IPS-11a (cell line): Measurements from ENCODE around the gene C5orf22.
"Not testable (repeated sequence)": the region's sequence is repeated elsewhere in the genome, so short reads cannot be mapped to it uniquely, and the experiment has no call there.

ENCODE experiments used
- H3K4me3 ChIP-seq: one replicate; pipeline ENCODE4 v1.5.1; 2013; ENCODE audit warnings: low read depth, low read length, control low read depth

The C5orf22 gene

DNA sequence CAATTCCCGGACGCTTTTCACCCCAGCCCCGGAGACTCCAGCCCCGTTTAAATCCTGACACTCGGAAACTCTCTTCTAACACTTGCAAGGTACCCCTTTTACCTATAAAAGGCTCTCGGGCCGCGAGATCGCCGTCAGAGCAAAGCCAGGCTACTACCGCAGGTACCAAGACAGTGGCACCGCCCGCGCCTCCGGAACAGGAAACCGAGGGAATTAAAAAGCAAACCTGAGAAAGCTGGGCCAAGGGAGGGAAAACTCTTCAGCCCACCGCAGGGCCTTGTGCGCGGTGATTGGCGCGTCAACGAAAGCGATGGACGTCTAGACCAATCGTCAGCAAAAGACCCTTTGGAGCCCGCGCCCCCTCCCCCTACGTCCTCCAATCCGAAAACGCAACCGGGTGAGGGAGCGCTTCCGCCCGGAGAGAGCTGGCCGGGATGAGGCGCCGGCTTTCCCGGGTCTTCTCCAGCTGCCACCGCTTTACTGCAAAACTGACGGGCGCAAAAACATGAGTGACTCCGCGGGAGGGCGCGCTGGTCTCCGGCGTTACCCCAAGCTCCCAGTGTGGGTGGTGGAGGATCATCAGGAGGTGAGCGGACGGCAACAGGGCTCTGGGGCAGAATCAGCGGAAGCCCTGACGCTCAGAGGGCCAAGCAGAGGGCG lies at the start of gene C5orf22, which contains the start of gene DROSHA:
Gene C5orf22 (plus strand): TSS at position 414 of the 660 bp plus-strand sequence. CDS start 92 bp downstream, at position 506.
Gene DROSHA (minus strand): TSS at position 206 of the 660 bp plus-strand sequence. CDS start 3,034 bp downstream, outside the sequence.
- peak within 1 kb of the TSS; percentile 97 for H3K4me3 ChIP-seq

DNA sequence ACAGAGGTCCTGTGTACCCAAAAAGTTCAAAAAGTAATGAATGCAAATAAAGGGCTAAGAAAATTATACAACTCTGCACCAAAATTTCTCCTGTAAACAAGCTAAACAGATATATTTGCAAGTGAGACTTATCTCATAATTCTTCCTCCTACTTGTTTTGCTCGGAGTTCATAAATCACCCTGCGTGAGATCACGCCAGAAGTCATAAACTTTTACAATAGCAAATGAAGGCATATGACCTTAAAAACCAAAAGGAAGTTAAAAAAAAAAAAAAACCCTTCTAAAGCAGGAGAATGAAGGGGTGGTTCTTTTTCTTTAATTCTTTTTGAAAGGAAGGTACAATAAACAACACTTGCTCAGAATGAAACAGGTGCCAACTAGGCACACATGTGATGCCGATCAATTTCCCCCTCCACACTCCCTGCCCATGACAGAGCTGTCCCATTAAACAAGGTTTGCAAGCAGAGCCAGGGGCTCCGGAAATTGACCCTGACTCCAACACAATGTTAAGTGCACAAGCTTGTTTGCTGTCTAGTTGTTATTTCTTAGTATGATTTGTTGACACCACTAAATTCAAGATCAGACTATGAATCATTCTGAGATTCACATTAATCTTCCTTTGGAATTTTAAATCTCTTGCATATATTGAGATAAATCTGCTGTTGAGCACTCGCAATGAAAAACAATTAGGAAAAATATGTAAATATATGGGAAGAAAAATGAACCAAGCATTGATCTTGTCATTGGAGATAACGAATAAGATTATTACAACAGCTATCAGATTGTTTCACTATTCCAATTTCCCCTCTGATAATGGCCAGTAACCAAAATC lies 46.5 kb upstream of the C5orf22 start:
- H3K4me3 ChIP-seq: no peak overlapping the region

DNA sequence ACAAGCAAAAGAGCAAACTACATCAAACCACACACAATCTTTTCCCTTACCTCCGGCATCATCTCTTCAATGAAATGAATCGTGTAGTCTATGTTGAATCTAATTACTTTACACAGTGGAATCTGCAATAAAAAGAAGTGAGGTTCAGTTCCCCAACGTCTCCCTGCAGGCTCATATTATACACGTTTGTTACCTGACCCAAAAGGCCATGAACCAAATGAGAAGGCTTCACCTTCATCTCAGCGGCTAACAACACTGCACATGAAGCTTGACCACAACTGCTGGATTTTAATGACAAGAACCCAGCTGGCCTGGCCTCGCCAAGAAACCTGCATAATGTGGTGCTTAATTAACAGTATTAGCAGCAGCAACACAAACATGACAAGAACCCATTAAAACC lies 45.7 kb upstream of the C5orf22 start:
- H3K4me3 ChIP-seq: no peak overlapping the region

DNA sequence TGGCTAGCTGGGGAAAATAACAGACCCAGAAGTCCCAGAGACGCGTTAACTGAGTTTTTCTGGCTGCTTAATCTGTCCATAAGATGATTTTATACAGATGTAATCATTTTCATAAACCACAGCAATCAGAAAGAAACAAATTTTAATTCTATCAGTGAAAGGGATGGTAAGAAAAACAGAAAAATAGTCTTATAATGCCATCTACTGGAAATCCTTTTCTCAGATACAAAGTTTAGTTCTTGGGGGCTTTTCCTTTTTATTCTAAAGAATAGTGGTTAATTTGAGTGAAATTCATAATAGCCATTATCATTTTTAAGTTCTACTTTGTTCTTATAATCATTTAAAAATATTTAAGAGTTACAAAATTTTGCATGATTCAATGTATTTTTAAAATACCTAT lies 44.6 kb upstream of the C5orf22 start:
- no peak overlapping the region for H3K4me3 ChIP-seq

DNA sequence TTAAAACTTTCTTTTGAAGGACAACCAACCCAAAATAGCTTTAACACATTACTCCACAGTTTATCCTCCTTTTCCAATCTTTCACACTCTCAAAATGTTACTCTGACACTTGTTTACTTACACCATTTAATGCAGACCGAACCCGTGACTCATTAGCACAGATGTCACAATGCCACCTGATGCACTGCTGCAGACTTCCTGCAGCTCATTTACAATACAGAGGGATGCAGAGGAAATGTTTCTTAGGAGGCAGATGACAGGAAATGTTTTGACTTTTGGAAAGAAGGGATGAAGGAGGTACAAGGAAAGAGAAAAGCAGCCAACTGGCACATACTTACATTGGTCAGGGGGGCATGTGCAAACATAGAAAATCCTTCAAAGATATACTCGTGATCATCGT lies 39.2 kb upstream of the C5orf22 start:
- H3K4me3 ChIP-seq: no peak overlapping the region

DNA sequence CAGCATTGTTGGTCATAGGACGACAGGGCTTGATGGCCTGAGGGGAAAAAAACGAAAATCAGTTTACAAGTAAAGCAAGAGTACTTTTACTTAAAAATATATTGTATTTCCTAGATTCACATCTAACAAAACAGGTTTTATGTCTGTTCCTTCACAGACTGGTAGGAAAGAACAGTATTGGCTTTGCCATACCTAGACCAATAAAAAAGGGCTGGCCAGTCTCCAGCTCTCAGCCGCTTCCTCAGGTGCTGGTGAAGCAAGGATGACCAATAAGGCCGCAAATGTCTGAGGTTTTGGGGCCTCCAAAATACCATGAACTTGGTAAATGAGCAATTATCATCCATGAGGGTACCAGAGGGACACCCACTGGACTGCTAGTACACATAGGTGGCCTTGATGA lies 36.8 kb upstream of the C5orf22 start:
- H3K4me3 ChIP-seq: no peak overlapping the region

DNA sequence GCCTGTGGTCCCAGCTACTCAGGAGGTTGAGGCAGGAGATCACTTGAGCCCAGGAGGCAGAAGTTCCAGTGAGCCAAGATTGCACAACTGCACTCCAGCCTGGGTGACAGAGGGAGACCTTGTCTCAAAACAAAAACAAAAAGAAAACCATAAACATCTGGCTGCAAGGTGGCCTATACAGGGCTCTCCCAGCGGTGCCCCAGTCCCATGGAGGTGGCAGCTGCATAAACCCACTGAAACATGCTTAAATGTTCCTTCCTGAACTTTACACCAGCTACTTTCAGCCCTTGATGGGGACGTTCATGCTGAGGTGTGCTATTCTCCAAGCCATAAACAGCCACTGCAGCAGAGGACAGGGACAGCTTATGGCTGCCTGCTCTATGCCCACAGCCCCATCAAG lies 35.8 kb upstream of the C5orf22 start:
- no peak overlapping the region for H3K4me3 ChIP-seq

GRCh38 chr5:31496891-31497290 lies 35.2 kb upstream of the C5orf22 start:
- H3K4me3 ChIP-seq: no peak overlapping the region

- H3K4me3 ChIP-seq: no peak overlapping the region
Measured at GRCh38 chr5:31500256-31500655, 31.8 kb upstream of the C5orf22 start.

GRCh38 chr5:31502506-31502905 lies 29.6 kb upstream of the C5orf22 start:
- H3K4me3 ChIP-seq: no peak overlapping the region

GRCh38 chr5:31504529-31504928 lies 27.6 kb upstream of the C5orf22 start:
- H3K4me3 ChIP-seq: no peak overlapping the region

DNA sequence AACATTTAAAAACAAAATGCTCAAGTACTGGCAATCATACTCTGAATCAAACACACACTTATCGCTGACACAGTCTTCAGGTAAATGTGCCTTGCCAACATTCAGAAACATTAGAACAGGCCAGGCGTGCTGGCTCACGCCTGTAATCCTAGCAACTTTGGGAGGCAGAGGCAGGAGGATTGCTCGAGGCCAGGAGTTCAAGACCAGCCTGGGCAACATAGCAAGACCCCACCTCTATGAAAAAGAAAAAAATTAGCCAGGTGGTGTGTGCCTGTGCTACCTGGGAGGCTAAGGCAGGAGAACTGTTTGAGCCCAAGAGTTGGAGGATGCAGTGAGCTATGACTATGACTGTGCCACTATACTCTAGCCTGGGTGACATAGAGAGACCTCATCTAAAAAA lies 20.8 kb upstream of the C5orf22 start:
- H3K4me3 ChIP-seq: no peak overlapping the region

DNA sequence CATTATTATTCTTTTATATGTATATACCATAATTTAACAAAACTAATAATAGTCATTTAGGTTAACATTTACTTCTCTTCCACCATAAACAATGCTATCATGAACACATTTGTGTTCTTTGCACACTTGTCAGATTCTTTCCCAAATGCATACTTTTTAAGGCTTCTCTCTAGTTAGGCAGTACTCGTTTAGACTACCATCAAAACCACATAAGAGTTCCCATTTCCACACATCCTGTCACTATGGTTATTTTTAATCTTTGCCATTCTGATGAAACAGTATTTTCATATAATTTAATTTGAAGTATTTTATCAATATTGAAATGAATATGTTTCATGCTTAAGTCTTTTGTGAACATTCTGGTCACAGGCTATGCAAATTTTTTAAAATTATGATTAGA lies 15.3 kb upstream of the C5orf22 start:
- H3K4me3 ChIP-seq: no peak overlapping the region

DNA sequence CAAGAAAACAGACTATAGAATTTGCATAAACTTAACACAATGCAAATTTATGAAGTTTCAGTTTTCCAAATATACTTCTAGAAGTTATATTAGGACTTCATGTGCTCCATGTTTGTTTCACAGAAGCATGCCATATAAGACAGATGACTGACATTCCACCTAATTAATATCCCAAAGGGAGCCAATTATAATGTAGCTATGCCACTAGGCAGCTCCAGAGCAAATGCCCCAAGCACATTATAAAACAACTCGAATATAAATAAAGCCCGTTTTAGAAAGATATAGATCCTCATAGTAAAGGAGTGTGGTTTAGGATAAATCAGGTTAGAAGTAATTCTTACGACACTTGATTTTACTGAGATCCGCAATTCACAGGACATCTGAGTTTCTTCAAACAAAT lies 9.1 kb upstream of the C5orf22 start:
- no peak overlapping the region for H3K4me3 ChIP-seq

DNA sequence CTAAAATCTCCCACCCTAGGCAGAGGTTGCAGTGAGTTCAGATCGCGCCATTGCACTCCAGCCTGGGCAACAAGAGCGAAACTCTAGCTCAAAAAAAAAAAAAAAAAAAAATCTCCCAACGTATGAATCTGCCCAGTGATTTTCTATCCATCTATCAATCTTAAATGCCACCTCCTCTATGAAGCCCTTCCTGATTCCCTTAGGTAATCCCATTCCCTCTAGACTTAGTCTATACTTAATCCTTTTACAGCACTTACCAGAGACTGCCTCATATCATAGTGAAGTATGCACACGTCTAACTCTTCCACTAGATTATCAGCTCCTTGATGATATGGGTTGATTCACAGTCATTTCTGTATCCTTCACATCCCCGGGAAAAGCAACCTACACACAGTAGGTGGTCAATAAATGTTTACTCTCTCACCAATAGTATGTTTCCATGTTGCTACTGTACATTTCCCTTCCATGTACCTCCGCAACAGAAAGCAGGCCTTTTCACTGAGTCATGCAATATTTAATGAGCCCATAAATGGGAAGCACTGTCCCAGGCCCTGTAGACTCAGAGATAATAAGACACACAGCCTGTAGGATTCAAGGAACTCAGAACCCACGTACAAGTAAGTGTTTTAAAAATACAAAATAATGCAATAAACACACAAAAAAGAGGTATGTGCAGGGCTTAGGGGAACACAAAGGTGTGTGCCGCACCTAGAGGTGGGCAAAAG lies 1.4 kb upstream of the C5orf22 start:
- H3K4me3 ChIP-seq: peak overlapping the region; percentile 97

GRCh38 chr5:31531543-31531887 lies 586 bp upstream of the C5orf22 start:
- H3K4me3 ChIP-seq: peak overlapping the region; percentile 97

DNA sequence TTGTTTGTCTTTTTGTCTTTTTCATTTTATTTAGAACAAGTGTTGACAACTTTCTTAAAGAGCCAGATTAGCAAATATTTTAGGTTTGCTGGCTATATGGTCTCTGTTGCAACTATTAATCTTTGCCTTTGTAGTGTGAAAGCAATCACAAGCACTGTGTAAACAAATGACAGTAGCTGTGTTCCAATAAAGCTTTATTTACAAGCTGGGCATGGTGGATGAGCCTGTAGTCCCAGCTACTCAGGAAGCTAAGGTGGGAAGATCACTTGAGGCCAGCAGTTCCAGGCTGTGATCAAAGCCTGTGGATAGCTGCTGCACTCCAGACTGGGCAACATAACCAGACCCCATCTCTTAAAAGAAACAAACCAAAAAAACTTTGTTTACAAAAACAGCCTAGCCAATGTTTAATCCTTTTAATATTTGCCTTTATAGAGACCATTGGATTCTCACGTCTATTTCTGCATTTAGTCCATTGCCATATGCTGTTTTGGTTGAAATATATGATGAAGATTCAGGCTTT lies 2.5 kb downstream of the C5orf22 start:
- no peak overlapping the region for H3K4me3 ChIP-seq

- no peak overlapping the region for H3K4me3 ChIP-seq
Measured at GRCh38 chr5:31536873-31537272, 4.8 kb downstream of the C5orf22 start.

DNA sequence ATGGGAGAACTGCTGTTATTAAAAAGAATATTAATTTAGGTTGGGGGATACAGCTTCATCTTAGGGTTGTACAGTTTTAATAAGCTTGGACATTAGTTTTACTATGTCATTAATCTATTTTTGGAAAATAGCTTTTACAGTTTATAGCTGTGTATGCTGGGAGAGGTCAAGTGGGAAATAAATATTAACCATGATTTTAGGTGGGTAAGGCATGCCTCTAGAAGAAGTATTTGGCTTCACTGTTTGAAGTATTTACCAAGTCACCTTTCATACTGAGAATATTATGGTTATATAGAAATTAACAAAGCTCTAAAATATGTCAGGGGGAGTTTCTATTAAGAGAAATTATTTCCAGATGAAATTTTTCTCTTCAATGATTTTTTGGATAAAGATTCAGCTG lies 5.2 kb downstream of the C5orf22 start:
- H3K4me3 ChIP-seq: no peak overlapping the region

DNA sequence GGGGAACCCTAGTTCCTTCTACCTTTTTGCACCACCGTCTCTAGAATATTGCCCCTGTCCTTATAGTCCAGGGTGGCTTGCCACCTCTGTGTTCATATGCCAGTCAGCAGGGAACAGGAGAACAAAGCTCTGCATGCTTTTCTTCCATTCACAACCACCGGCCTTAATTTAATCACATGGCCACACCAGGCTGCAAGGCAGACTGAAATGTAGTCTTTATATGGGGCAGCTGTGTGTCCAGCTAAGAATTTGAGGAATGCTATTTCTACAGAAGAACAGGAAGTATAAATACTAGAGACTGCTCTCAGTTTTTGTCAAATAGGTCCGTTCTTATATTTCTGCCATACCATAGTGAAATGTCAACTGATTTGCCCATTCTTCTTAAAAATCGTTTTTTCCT lies 5.8 kb downstream of the C5orf22 start:
- no peak overlapping the region for H3K4me3 ChIP-seq

- H3K4me3 ChIP-seq: not testable (repeated sequence)
Measured at GRCh38 chr5:31549114-31549513, 17.0 kb downstream of the C5orf22 start.
